ENCODE results near the gene NPRL2. TPM values are rescaled to one million over a fixed set of nuclear protein-coding genes. Genes with fewer than 3 reads are reported as not detected.

NPRL2 gene
- total and polyA plus RNA-seq, 2 donors (not counting 1 experiment from before 2014, with no cell fraction given) = 21.4 to 27.2 TPM

DNA sequence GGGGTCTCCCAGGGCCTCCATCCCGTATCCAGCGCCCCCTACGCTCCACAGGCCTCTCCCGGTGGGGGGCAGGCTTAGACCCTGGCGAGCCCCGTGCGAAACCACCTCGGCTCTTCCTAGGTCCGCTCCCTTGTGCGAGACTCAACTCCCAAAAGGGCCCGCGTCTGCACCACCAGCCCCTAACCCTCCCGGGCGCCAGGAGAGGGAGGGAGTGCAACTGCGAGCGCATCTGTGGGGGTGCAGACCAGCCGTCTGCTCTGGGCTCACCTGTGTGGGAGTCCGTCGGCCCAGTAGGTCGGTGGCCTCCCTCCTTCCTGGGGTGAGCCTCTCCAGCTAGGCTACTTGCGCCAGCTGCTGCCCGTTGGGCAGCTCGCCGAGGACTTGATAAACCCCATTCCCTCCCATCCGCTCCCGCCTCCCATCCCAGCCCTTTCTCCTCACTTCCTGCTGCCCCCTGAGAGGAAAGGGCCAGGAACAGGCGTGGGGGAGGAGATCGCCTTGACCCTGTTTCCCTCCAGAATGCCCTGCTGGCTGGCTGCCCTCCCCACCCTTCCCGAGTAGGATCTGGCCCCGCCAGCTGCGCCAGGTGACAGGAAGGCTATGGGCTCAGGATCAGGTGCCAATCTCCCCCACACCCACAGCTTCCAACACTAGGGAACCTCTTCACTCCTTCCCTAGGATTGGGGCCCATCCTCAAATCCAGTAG lies 28.0 kb downstream of the NPRL2 start, which contains the start of gene HYAL2:
Gene HYAL2, minus strand, starts transcription at position 360 of the 706 bp plus-strand sequence. CDS start 2,256 bp downstream, outside the sequence.
- Histone ChIP-seq H4K20me1 (ENCODE audit: control insufficient read depth, extremely low read depth, insufficient read depth, low read length) (no peaks in the 10 kb centered on the region), H3K36me3 (ENCODE audit: control insufficient read depth, insufficient read depth, low read length) (peaks cover 18% of the 10 kb centered on the region), H3K4me3 (replicated peaks in 1 of 4; ENCODE audit: control extremely low read depth in 1 of 4, insufficient read depth in 1 of 4, low read depth in 3 of 4, low read length in 4 of 4) (peak within 1 kb of the TSS; percentile 64 to 69 (median 66)), H3K9me3 (ENCODE audit: control insufficient read depth, insufficient read depth, low read depth, low read length) (no peaks in the 10 kb centered on the region), H3K4me1 (ENCODE audit: control insufficient read depth, extremely low read depth, insufficient read depth, low read length) (peaks cover 8% of the 10 kb centered on the region), H3K9ac (ENCODE audit: insufficient read depth, low read length) (peak within 1 kb of the TSS; percentile 99), H2AFZ (ENCODE audit: low read length) (peak within 1 kb of the TSS; percentile 95), H3K27me3 (ENCODE audit: control insufficient read depth, insufficient read depth, low read length) (no peaks in the 10 kb centered on the region), H3K79me2 (ENCODE audit: control insufficient read depth, insufficient read depth, low read length) (peaks cover 32% of the 10 kb centered on the region), H3K27ac (ENCODE audit: insufficient read depth, low read length) (peak within 1 kb of the TSS; percentile 99), H3K4me2 (ENCODE audit: extremely low read depth, insufficient read depth, low read length) (peak within 1 kb of the TSS; percentile 69)
- no peak for DNase-seq (ENCODE audit: low read depth in 2 of 2)
- TF ChIP-seq CTCF (conservative IDR thresholded peaks at IDR 0.05 in 1 of 2, IDR thresholded peaks at IDR 0.05 in 1 of 2; ENCODE audit: low read depth in 1 of 2, low read length in 2 of 2) = no peak
- TF ChIP-seq EZH2 (IDR thresholded peaks at IDR 0.05; ENCODE audit: low read length, missing control alignments) = no peak

GRCh38 chr3:50322115-50322385 lies 28.5 kb downstream of the NPRL2 start:
- peak overlapping the region; percentile 99 for H3K27ac ChIP-seq (ENCODE audit: insufficient read depth, low read length)
- H2AFZ ChIP-seq (ENCODE audit: low read length) = peak overlapping the region; percentile 48
- no peaks in the 10 kb centered on the region for H3K9me3 ChIP-seq (ENCODE audit: control insufficient read depth, insufficient read depth, low read depth, low read length)
- H3K4me3 ChIP-seq (replicated peaks in 1 of 4; ENCODE audit: control extremely low read depth in 1 of 4, insufficient read depth in 1 of 4, low read depth in 3 of 4, low read length in 4 of 4) = peak overlapping the region; percentile 30 to 69 (median 65)
- H3K79me2 ChIP-seq (ENCODE audit: control insufficient read depth, insufficient read depth, low read length) = peaks cover 27% of the 10 kb centered on the region
- H3K4me1 ChIP-seq (ENCODE audit: control insufficient read depth, extremely low read depth, insufficient read depth, low read length) = peaks cover 7% of the 10 kb centered on the region
- DNase-seq (ENCODE audit: low read depth in 2 of 2) = no peak
- H3K36me3 ChIP-seq (ENCODE audit: control insufficient read depth, insufficient read depth, low read length) = peaks cover 19% of the 10 kb centered on the region
- H4K20me1 ChIP-seq (ENCODE audit: control insufficient read depth, extremely low read depth, insufficient read depth, low read length) = no peaks in the 10 kb centered on the region
- H3K9ac ChIP-seq (ENCODE audit: insufficient read depth, low read length) = peak overlapping the region; percentile 57
- TF ChIP-seq EZH2 (IDR thresholded peaks at IDR 0.05; ENCODE audit: low read length, missing control alignments) (no peak), CTCF (conservative IDR thresholded peaks at IDR 0.05 in 1 of 2, IDR thresholded peaks at IDR 0.05 in 1 of 2; ENCODE audit: low read depth in 1 of 2, low read length in 2 of 2) (no peak)
- no peaks in the 10 kb centered on the region for H3K27me3 ChIP-seq (ENCODE audit: control insufficient read depth, insufficient read depth, low read length)
- peak overlapping the region; percentile 54 for H3K4me2 ChIP-seq (ENCODE audit: extremely low read depth, insufficient read depth, low read length)

- Histone ChIP-seq H3K36me3 (ENCODE audit: control insufficient read depth, insufficient read depth, low read length) (peaks cover 19% of the 10 kb centered on the region), H4K20me1 (ENCODE audit: control insufficient read depth, extremely low read depth, insufficient read depth, low read length) (no peaks in the 10 kb centered on the region), H3K27me3 (ENCODE audit: control insufficient read depth, insufficient read depth, low read length) (no peaks in the 10 kb centered on the region), H3K4me1 (ENCODE audit: control insufficient read depth, extremely low read depth, insufficient read depth, low read length) (peaks cover 7% of the 10 kb centered on the region), H3K79me2 (ENCODE audit: control insufficient read depth, insufficient read depth, low read length) (peaks cover 23% of the 10 kb centered on the region), H3K27ac (ENCODE audit: insufficient read depth, low read length) (peak overlapping the region; percentile 99), H3K4me3 (replicated peaks in 1 of 4; ENCODE audit: control extremely low read depth in 1 of 4, insufficient read depth in 1 of 4, low read depth in 3 of 4, low read length in 4 of 4) (peak overlapping the region; percentile 64 to 69 (median 66)), H3K9ac (ENCODE audit: insufficient read depth, low read length) (peak overlapping the region; percentile 99), H2AFZ (ENCODE audit: low read length) (peak overlapping the region; percentile 95), H3K4me2 (ENCODE audit: extremely low read depth, insufficient read depth, low read length) (peak overlapping the region; percentile 69), H3K9me3 (ENCODE audit: control insufficient read depth, insufficient read depth, low read depth, low read length) (no peaks in the 10 kb centered on the region)
- peak; percentile 88 to 89 for DNase-seq (ENCODE audit: low read depth in 2 of 2)
- peak; percentile 11 to 41 for TF ChIP-seq CTCF (conservative IDR thresholded peaks at IDR 0.05 in 1 of 2, IDR thresholded peaks at IDR 0.05 in 1 of 2; ENCODE audit: low read depth in 1 of 2, low read length in 2 of 2)
- no peak for TF ChIP-seq EZH2 (IDR thresholded peaks at IDR 0.05; ENCODE audit: low read length, missing control alignments)
Measured at GRCh38 chr3:50321336-50322114, 29.1 kb downstream of the NPRL2 start.
